DOHH2 (cell line): ENCODE results near the gene TOX4.
A peak's percentile ranks its signal among the peaks of the same experiment; 100 is the strongest.
"Not testable (repeated sequence)": the region's sequence is repeated elsewhere in the genome, so short reads cannot be mapped to it uniquely, and the experiment has no call there.

ENCODE experiments used
- H3F3A ChIP-seq: fragments of 200-600 bp; sonication (generic), shearing (Covaris generic); 2 replicates; pipeline ENCODE4 v1.6.0; 2016; ENCODE audit warnings: antibody characterized with exemption, mild to moderate bottlenecking; ENCODE audit not compliant: control insufficient read depth, insufficient read depth
- H3K27ac ChIP-seq: fragments of 200-600 bp; sonication (generic); 2 replicates; pipeline ENCODE4 v1.5.1; 2014; ENCODE audit warnings: low read depth, mild to moderate bottlenecking, low read length, moderate library complexity
- H3K27me3 ChIP-seq: fragments of 200-600 bp; sonication (generic); 2 replicates; pipeline ENCODE4 v1.6.1; 2014; ENCODE audit warnings: mild to moderate bottlenecking, low read length, mixed read lengths; ENCODE audit not compliant: control insufficient read depth
- H3K36me3 ChIP-seq: fragments of 200-600 bp; sonication (generic); 2 replicates; pipeline ENCODE4 v1.6.1; 2014; ENCODE audit warnings: mild to moderate bottlenecking, low read length, moderate library complexity, mixed read lengths; ENCODE audit not compliant: control insufficient read depth
- H3K4me1 ChIP-seq: fragments of 200-600 bp; sonication (generic); 2 replicates; pipeline ENCODE4 v1.6.1; 2014; ENCODE audit warnings: mild to moderate bottlenecking, low read length, mixed read lengths; ENCODE audit not compliant: control insufficient read depth
- H3K4me2 ChIP-seq: fragments of 200-600 bp; sonication (generic); 2 replicates; pipeline ENCODE4 v1.6.0; 2014; ENCODE audit warnings: mild to moderate bottlenecking, low read length, moderate library complexity
- H3K4me3 ChIP-seq: fragments of 200-600 bp; sonication (generic); 2 replicates; pipeline ENCODE4 v1.5.1; 2014; ENCODE audit warnings: mild to moderate bottlenecking, low read length, mixed read lengths
- H3K79me2 ChIP-seq: fragments of 200-600 bp; sonication (generic); 2 replicates; pipeline ENCODE4 v1.6.1; 2014; ENCODE audit warnings: mild to moderate bottlenecking, low read length, mixed read lengths; ENCODE audit not compliant: control insufficient read depth
- H3K9me2 ChIP-seq: fragments of 200-600 bp; sonication (generic); replicated peaks from 2 replicates; pipeline ENCODE4 v1.6.1; 2014; ENCODE audit warnings: mild to moderate bottlenecking, low read length, mixed read lengths; ENCODE audit not compliant: control insufficient read depth
- H3K9me3 ChIP-seq: fragments of 200-600 bp; sonication (generic); 2 replicates; pipeline ENCODE4 v1.6.1; 2014; ENCODE audit warnings: antibody characterized with exemption, low read length, mixed read lengths; ENCODE audit not compliant: control insufficient read depth, insufficient read depth
- H4K20me1 ChIP-seq: fragments of 200-600 bp; sonication (generic); 2 replicates; pipeline ENCODE4 v1.6.0; 2014; ENCODE audit warnings: low read depth, mild to moderate bottlenecking, antibody characterized with exemption, low read length, moderate library complexity; ENCODE audit not compliant: control insufficient read depth, insufficient read depth
- CTCF ChIP-seq: fragments of 200-600 bp; sonication (generic); IDR thresholded peaks from one replicate; pipeline ENCODE4 v1.5.1; 2014; ENCODE audit warnings: antibody characterized with exemption, mild to moderate bottlenecking, low read depth, low read length; ENCODE audit not compliant: poor library complexity, severe bottlenecking
- EZH2phosphoT487 ChIP-seq: fragments of 200-600 bp; sonication (generic); IDR thresholded peaks from 2 replicates; pipeline ENCODE4 v1.6.1; 2017; ENCODE audit warnings: borderline replicate concordance, mild to moderate bottlenecking, antibody characterized with exemption, low read length, moderate library complexity, mixed read lengths

Gene TOX4

DNA sequence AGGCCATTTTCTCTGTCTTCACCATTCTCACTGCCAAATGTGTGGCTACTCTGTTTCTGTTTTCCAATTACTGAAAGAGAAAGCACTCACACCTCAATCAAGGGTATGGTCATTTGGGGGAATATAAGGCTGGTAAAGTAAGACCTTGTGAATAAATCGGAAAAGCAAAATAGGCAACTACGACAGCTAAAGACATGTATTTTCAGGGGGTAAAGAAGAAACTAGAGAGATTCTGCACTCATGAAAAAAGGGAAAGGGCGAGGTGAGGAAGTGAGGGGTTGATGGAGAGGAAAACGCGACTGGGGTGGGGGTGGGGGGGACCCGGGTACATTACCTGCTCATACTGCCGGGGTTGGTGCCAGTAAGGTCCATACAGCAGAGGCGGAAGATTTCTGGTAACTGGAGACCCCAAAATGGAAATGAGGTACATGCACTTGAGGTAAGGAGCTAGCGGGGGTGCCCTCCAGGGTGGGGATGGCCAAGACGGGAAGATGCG is 40.4 kb upstream of the TOX4 start:
- peaks cover 10% of the 10 kb centered on the region; the same call in 1 of the 2 replicates for H4K20me1 ChIP-seq
- H3K4me1 ChIP-seq = peaks cover 28% of the 10 kb centered on the region
- H3K4me3 ChIP-seq = peak overlapping the region; percentile 77
- TF ChIP-seq CTCF (no peak), EZH2phosphoT487 (no peak)
- H3K4me2 ChIP-seq = peak overlapping the region; percentile 76
- H3K27me3 ChIP-seq = no peaks in the 10 kb centered on the region
- H3K79me2 ChIP-seq = peaks cover 97% of the 10 kb centered on the region
- H3K9me2 ChIP-seq = no peaks in the 10 kb centered on the region
- no peaks in the 10 kb centered on the region for H3K9me3 ChIP-seq
- H3F3A ChIP-seq = peaks cover 5% of the 10 kb centered on the region
- H3K27ac ChIP-seq = peak overlapping the region; percentile 57
- H3K36me3 ChIP-seq = peaks cover 30% of the 10 kb centered on the region

GRCh38 chr14:21437063-21437901 is 39.7 kb upstream of the TOX4 start:
- peaks cover 97% of the 10 kb centered on the region for H3K79me2 ChIP-seq
- H3K4me1 ChIP-seq = peaks cover 28% of the 10 kb centered on the region
- peaks cover 5% of the 10 kb centered on the region for H3F3A ChIP-seq
- H3K36me3 ChIP-seq = peaks cover 27% of the 10 kb centered on the region
- H3K4me3 ChIP-seq = peak overlapping the region; percentile 77
- peaks cover 10% of the 10 kb centered on the region; the same call in 1 of the 2 replicates for H4K20me1 ChIP-seq
- H3K27me3 ChIP-seq = no peaks in the 10 kb centered on the region
- TF ChIP-seq CTCF = no peak
- TF ChIP-seq EZH2phosphoT487 = no peak
- H3K9me3 ChIP-seq = no peaks in the 10 kb centered on the region
- H3K4me2 ChIP-seq = peak overlapping the region; percentile 76
- peak overlapping the region; percentile 57 for H3K27ac ChIP-seq
- no peaks in the 10 kb centered on the region for H3K9me2 ChIP-seq

DNA sequence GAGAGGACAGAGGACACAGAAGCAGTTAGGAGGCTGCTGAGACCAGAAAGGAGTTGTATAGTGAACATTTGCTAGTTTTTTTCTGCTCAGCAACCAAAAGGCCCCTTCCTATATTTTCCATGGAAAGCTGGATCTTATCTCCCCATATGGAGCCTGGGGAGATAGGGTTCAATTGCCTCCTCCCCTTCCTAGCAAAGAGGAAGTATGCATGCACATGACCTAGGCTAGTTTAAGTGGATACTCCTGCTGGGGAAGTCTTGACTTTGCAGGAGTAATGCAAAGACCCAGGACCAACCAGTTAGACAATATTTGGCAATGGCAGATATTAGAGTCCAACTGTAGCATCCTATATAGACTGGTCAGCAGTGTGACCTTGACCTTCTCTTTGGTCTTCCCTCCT is 36.1 kb upstream of the TOX4 start:
- H3K4me1 ChIP-seq = peaks cover 23% of the 10 kb centered on the region
- no peaks in the 10 kb centered on the region for H3K9me2 ChIP-seq
- no peak overlapping the region for H3K4me3 ChIP-seq
- H3K36me3 ChIP-seq = peaks cover 5% of the 10 kb centered on the region
- H3K27ac ChIP-seq = no peak overlapping the region
- H3K27me3 ChIP-seq = no peaks in the 10 kb centered on the region
- peaks cover 97% of the 10 kb centered on the region for H3K79me2 ChIP-seq
- H3K9me3 ChIP-seq = no peaks in the 10 kb centered on the region
- H3F3A ChIP-seq = peaks cover 9% of the 10 kb centered on the region
- H3K4me2 ChIP-seq = no peak overlapping the region
- H4K20me1 ChIP-seq = peaks cover 5% of the 10 kb centered on the region; the same call in 1 of the 2 replicates
- no peak for TF ChIP-seq EZH2phosphoT487
- TF ChIP-seq CTCF = no peak

DNA sequence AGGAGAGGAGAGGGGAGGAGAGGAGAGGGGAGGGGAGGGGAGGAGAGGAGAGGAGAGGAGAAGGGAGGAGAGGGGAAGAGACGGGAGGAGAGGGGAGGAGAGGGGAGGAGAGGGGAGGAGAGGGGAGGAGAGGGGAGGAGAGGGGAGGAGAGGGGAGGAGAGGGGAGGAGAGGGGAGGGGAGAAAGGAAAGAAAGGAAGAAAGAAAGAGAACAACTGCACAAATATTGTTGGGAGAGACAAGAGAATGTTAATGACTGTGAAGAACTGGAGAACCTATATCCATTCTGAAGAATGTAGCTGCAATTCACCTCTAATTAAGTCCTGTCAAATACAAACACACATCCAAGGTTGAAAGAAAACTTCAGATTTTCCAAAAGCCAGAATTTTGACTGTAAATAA is 34.3 kb upstream of the TOX4 start:
- not testable (repeated sequence) for H3K9me3 ChIP-seq, H3K36me3 ChIP-seq, H4K20me1 ChIP-seq, H3K4me2 ChIP-seq, H3F3A ChIP-seq, H3K27ac ChIP-seq, H3K4me3 ChIP-seq, H3K27me3 ChIP-seq, H3K9me2 ChIP-seq
- Histone ChIP-seq H3K4me1 (peaks cover 11% of the 10 kb centered on the region), H3K79me2 (peaks cover 97% of the 10 kb centered on the region)
